HCT116 (cell line): Measurements from ENCODE around the gene RPS25.
"Not testable (repeated sequence)": the region's sequence is repeated elsewhere in the genome, so short reads cannot be mapped to it uniquely, and the experiment has no call there.

Experiments used
- FOSL1 ChIP-seq: IDR thresholded peaks from 2 replicates; pipeline ENCODE4 v1.6.1; 2012; ENCODE audit warnings: low read depth
- POLR2A ChIP-seq: IDR thresholded peaks from 2 replicates; pipeline ENCODE4 v1.7.0; 2011; ENCODE audit warnings: borderline replicate concordance; ENCODE audit not compliant: insufficient read depth, insufficient read length; ENCODE audit errors: extremely low read depth
- POLR2AphosphoS5 ChIP-seq: IDR thresholded peaks from 2 replicates; pipeline ENCODE4 v1.6.1; 2011; ENCODE audit warnings: mild to moderate bottlenecking, low read depth, low read length, moderate library complexity
- SIN3A ChIP-seq: IDR thresholded peaks from 2 replicates; pipeline ENCODE4 v1.6.1; 2012; ENCODE audit warnings: low read depth
- TF ChIP-seq, protein P1 (sequence below), 3 experiments: fragments of 200-600 bp in 1 of 3; sonication (generic) in 1 of 3; IDR thresholded peaks in 2 of 3; conservative IDR thresholded peaks in 1 of 3; 2 replicates each; pipeline ENCODE4 v1.5.1; 2012 to 2017; ENCODE audit warnings: low read depth in 2 of 3, low read length in 2 of 3, antibody characterized with exemption in 1 of 3, borderline replicate concordance in 1 of 3, control low read depth in 1 of 3, mild to moderate bottlenecking in 1 of 3, mixed read lengths in 1 of 3, mixed run types in 1 of 3, moderate library complexity in 1 of 3; ENCODE audit not compliant: insufficient read depth in 1 of 3

DNA sequence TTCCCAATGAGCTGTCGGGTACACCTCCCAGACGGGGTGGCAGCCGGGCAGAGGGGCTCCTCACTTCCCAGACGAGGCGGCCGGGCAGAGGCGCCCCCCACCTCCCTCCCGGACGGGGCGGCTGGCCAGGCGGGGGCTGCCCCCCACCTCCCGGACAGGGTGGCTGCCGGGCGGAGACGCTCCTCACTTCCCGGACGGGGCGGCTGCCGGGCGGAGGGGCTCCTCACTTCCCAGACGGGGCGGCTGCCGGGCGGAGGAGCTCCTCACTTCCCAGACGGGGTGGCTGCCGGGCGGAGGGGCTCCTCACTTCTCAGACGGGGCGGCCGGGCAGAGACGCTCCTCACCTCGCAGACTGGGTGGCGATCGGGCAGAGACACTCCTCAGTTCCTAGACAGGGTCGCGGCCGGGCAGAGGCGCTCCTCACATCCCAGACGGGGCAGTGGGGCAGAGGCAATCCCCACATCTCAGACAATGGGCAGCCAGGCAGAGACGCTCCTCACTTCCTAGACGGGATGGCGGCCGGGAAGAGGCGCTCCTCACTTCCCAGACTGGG lies 26.6 kb downstream of the RPS25 start:
- TF ChIP-seq, protein P1, sequence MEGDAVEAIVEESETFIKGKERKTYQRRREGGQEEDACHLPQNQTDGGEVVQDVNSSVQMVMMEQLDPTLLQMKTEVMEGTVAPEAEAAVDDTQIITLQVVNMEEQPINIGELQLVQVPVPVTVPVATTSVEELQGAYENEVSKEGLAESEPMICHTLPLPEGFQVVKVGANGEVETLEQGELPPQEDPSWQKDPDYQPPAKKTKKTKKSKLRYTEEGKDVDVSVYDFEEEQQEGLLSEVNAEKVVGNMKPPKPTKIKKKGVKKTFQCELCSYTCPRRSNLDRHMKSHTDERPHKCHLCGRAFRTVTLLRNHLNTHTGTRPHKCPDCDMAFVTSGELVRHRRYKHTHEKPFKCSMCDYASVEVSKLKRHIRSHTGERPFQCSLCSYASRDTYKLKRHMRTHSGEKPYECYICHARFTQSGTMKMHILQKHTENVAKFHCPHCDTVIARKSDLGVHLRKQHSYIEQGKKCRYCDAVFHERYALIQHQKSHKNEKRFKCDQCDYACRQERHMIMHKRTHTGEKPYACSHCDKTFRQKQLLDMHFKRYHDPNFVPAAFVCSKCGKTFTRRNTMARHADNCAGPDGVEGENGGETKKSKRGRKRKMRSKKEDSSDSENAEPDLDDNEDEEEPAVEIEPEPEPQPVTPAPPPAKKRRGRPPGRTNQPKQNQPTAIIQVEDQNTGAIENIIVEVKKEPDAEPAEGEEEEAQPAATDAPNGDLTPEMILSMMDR (IDR thresholded peaks at IDR 0.05 in 2 of 3, conservative IDR thresholded peaks at IDR 0.05 in 1 of 3; ENCODE audit: borderline replicate concordance in 1 of 3, insufficient read depth in 1 of 3, low read depth in 2 of 3, low read length in 2 of 3): not testable (repeated sequence)
- TF ChIP-seq FOSL1, POLR2A, SIN3A, POLR2AphosphoS5: not testable (repeated sequence)
